CD4-positive, alpha-beta T cell (primary cell): ENCODE data around the gene SLC16A6. TPM values are rescaled to one million over a fixed set of nuclear protein-coding genes. Genes with fewer than 3 reads are reported as not detected.

Experiments used
- ATAC-seq: fragments of 200-7000 bp; cut with Tn5 transposase; one replicate; pipeline ENCODE4 v1.10.0; 2022; ENCODE audit warnings: mild to moderate bottlenecking; ENCODE audit not compliant: poor library complexity
- CTCF ChIA-PET: fragments of 350-600 bp; sonication (Branson Sonifier 250); formaldehyde crosslinking; loops from one replicate; lab custom pipeline; 2021; ENCODE audit warnings: antibody characterized with exemption, inconsistent platforms; lab: Charles Lee
- POLR2A ChIA-PET: fragments of 350-600 bp; sonication (Branson Sonifier 250); formaldehyde crosslinking; loops from one replicate; lab custom pipeline; 2021; ENCODE audit warnings: antibody characterized with exemption, inconsistent platforms; lab: Charles Lee
- DNase-seq, 14 experiments: peaks; one replicate each; pipeline ENCODE4 v3.0.0-alpha.2; 2013 to 2020; ENCODE audit warnings: mixed read lengths in 2 of 14
- H3K27ac ChIP-seq, 2 donors: one replicate each; pipeline versions ENCODE4 v1.5.1 to v1.7.0; 2013; ENCODE audit warnings: low read length in 2 of 2, low read depth in 1 of 2, mild to moderate bottlenecking in 1 of 2
- H3K27me3 ChIP-seq, 2 experiments: 1 replicate in 1 of 2; 2 replicates in 1 of 2; pipeline versions ENCODE4 v1.6.1 to v1.7.0; 2013; ENCODE audit warnings: low read length in 2 of 2, control low read depth in 1 of 2, mild to moderate bottlenecking in 1 of 2, moderate library complexity in 1 of 2; ENCODE audit not compliant: insufficient read depth in 2 of 2, control insufficient read depth in 1 of 2
- H3K36me3 ChIP-seq: one replicate; pipeline ENCODE4 v1.6.1; 2013; ENCODE audit warnings: low read length, control low read depth; ENCODE audit not compliant: insufficient read depth
- H3K4me1 ChIP-seq: one replicate; pipeline ENCODE4 v1.6.1; 2013; ENCODE audit warnings: low read length, control low read depth; ENCODE audit not compliant: insufficient read depth
- H3K4me3 ChIP-seq: one replicate; pipeline ENCODE4 v1.5.1; 2013; ENCODE audit warnings: mild to moderate bottlenecking, low read length, moderate library complexity
- H3K9me3 ChIP-seq, 2 experiments: 1 replicate in 1 of 2; 2 replicates in 1 of 2; pipeline versions ENCODE4 v1.6.1 to v1.7.0; 2013; ENCODE audit warnings: low read length in 2 of 2, mild to moderate bottlenecking in 2 of 2, control low read depth in 1 of 2, moderate library complexity in 1 of 2; ENCODE audit not compliant: control insufficient read depth in 1 of 2, insufficient read depth in 1 of 2
- H3K27ac Mint-ChIP-seq: one replicate; pipeline ENCODE4 v1.8.0; 2020; ENCODE audit warnings: mixed read lengths
- H3K27me3 Mint-ChIP-seq: one replicate; pipeline ENCODE4 v1.8.0; 2021; ENCODE audit warnings: mixed read lengths
- H3K36me3 Mint-ChIP-seq: one replicate; pipeline ENCODE4 v1.8.0; 2021; ENCODE audit warnings: low read depth, mixed read lengths
- H3K4me1 Mint-ChIP-seq: one replicate; pipeline ENCODE4 v1.8.0; 2021; ENCODE audit warnings: low read depth, mixed read lengths
- H3K4me3 Mint-ChIP-seq: one replicate; pipeline ENCODE4 v1.8.0; 2020; ENCODE audit warnings: mild to moderate bottlenecking, mixed read lengths
- H3K9me3 Mint-ChIP-seq: one replicate; pipeline ENCODE4 v1.8.0; 2020; ENCODE audit warnings: mixed read lengths
- CTCF ChIP-seq: fragments of 200-600 bp; IDR thresholded peaks from one replicate; pipeline ENCODE4 v1.8.0; 2022; ENCODE audit warnings: antibody characterized with exemption, mild to moderate bottlenecking
- intact Hi-C, 2 experiments: fragments of 100-400 bp; cut with DNase I in 1 of 2; cut with micrococcal nuclease in 1 of 2; formaldehyde crosslinking; loops; one replicate each; pipeline versions ENCODE4 v1.15.1 to v1.9.0; 2023 to 2025; cut with DNase I, micrococcal nuclease
- total RNA-seq, 174 experiments: library from RNA in 2 of 174; stranded (reverse) in 2 of 174; gene quantifications; one replicate each; pipeline ENCODE4 v1.2.3 and lab custom pipeline; 2021 to 2026

Gene SLC16A6
- total RNA-seq, 2 experiments from 2014 or later = 7.7 to 9.5 TPM

GRCh38 chr17:68318103-68318991, 27.4 kb upstream of the SLC16A6 start:
- CTCF ChIA-PET = interaction anchor here (0.9 kb wide), 1 partner anchor 15 kb away, joined by 3 read pairs; no protein-coding TSS in a partner anchor
- TF ChIP-seq CTCF = no peak
- H3K27ac Mint-ChIP-seq = no peak overlapping the region
- Histone ChIP-seq H3K36me3 (no peaks in the 10 kb centered on the region), H3K4me1 (peaks cover 50% of the 10 kb centered on the region), H3K27me3 (no peaks in the 10 kb centered on the region), H3K9me3 (no peaks in the 10 kb centered on the region), H3K27ac (no peak overlapping the region), H3K4me3 (no peak overlapping the region)
- peaks cover 63% of the 10 kb centered on the region for H3K4me1 Mint-ChIP-seq
- intact Hi-C loops = loop anchor here in 1 of 2 experiments (5.0 kb wide), 1 partner anchor 39 kb away; no protein-coding TSS in a partner anchor
- no peaks in the 10 kb centered on the region for H3K36me3 Mint-ChIP-seq
- no peak overlapping the region for H3K4me3 Mint-ChIP-seq
- H3K27me3 Mint-ChIP-seq = no peaks in the 10 kb centered on the region
- DNase-seq (peak in 2 of 14 experiments; percentile 59 to 71), ATAC-seq (no peak)
- no peaks in the 10 kb centered on the region for H3K9me3 Mint-ChIP-seq
- POLR2A ChIA-PET = interaction anchor here (0.8 to 1.3 kb wide), 3 partner anchors 21 to 27 kb away, joined by 3 to 8 read pairs (median 5); partner anchors contain the start of genes ARSG and SLC16A6

GRCh38 chr17:68317458-68317857, 26.5 kb upstream of the SLC16A6 start:
- H3K27ac Mint-ChIP-seq = no peak overlapping the region
- CTCF ChIA-PET = interaction anchor here (0.9 kb wide), 1 partner anchor 14 kb away, joined by 3 read pairs; no protein-coding TSS in a partner anchor

More at GRCh38 chr17:68317458-68317857, 26.5 kb upstream of the SLC16A6 start:
- peaks cover 62% of the 10 kb centered on the region for H3K4me1 Mint-ChIP-seq
- Histone ChIP-seq H3K4me1 (peaks cover 59% of the 10 kb centered on the region), H3K27me3 (no peaks in the 10 kb centered on the region), H3K4me3 (no peak overlapping the region), H3K27ac (no peak overlapping the region), H3K9me3 (no peaks in the 10 kb centered on the region), H3K36me3 (no peaks in the 10 kb centered on the region)
- ATAC-seq = no peak
- no peaks in the 10 kb centered on the region for H3K9me3 Mint-ChIP-seq
- H3K27me3 Mint-ChIP-seq = no peaks in the 10 kb centered on the region
- no peak for DNase-seq
- no peaks in the 10 kb centered on the region for H3K36me3 Mint-ChIP-seq
- H3K4me3 Mint-ChIP-seq = no peak overlapping the region
- TF ChIP-seq CTCF = no peak
- POLR2A ChIA-PET = interaction anchor here (0.8 to 1.3 kb wide), 2 partner anchors 20 to 26 kb away, joined by 3 to 5 read pairs; partner anchors contain the start of genes ARSG and SLC16A6
- intact Hi-C loops = loop anchor here in 1 of 2 experiments (5.0 kb wide), 1 partner anchor 40 kb away; no protein-coding TSS in a partner anchor
